Spleen (tissue), 11 donors: ENCODE data around the gene TUBGCP2. TPM values are rescaled to one million over a fixed set of nuclear protein-coding genes. Genes with fewer than 3 reads are reported as not detected.

Experiments used
- DNase-seq: peaks from one replicate; pipeline ENCODE4 v3.0.0-alpha.2; 2020
- H3K27ac ChIP-seq, 8 donors: fragments of 200-600 bp; sonication (generic) in 7 of 8; 1 replicate in 4 of 8; 2 replicates in 4 of 8; pipeline versions ENCODE4 v1.5.0 to v1.8.0; 2016 to 2021; ENCODE audit warnings: inconsistent platforms in 4 of 8, mild to moderate bottlenecking in 4 of 8, moderate library complexity in 1 of 8
- H3K27me3 ChIP-seq, 7 donors: fragments of 200-600 bp; sonication (generic) in 6 of 7; replicated peaks in 1 of 7; 1 replicate in 4 of 7; 2 replicates in 3 of 7; pipeline versions ENCODE4 v1.5.0 to v1.8.0; 2016 to 2021; ENCODE audit warnings: inconsistent platforms in 3 of 7, mild to moderate bottlenecking in 1 of 7
- H3K36me3 ChIP-seq, 6 donors: fragments of 200-600 bp; sonication (generic) in 5 of 6; 1 replicate in 4 of 6; 2 replicates in 2 of 6; pipeline versions ENCODE4 v1.5.0 to v1.8.0; 2016 to 2021; ENCODE audit warnings: inconsistent platforms in 2 of 6
- H3K4me1 ChIP-seq, 6 donors: fragments of 200-600 bp; sonication (generic) in 5 of 6; 1 replicate in 3 of 6; 2 replicates in 3 of 6; pipeline versions ENCODE4 v1.5.0 to v1.8.0; 2016 to 2021; ENCODE audit warnings: inconsistent platforms in 3 of 6
- H3K4me3 ChIP-seq, 8 donors: fragments of 200-600 bp; sonication (generic) in 7 of 8; 1 replicate in 4 of 8; 2 replicates in 4 of 8; pipeline versions ENCODE4 v1.5.0 to v1.8.0; 2016 to 2021; ENCODE audit warnings: inconsistent platforms in 4 of 8, mild to moderate bottlenecking in 4 of 8, moderate library complexity in 2 of 8
- H3K9me3 ChIP-seq, 8 donors: fragments of 200-600 bp; sonication (generic) in 7 of 8; 1 replicate in 4 of 8; 2 replicates in 4 of 8; pipeline versions ENCODE4 v1.5.0 to v1.8.0; 2016 to 2021; ENCODE audit warnings: inconsistent platforms in 4 of 8
- CTCF ChIP-seq, 11 experiments: fragments of 200-600 bp in 7 of 11; fragments of 450-650 bp in 4 of 11; sonication (generic) in 4 of 11; IDR thresholded peaks in 8 of 11; conservative IDR thresholded peaks in 3 of 11; 1 replicate in 7 of 11; 2 replicates in 4 of 11; pipeline versions ENCODE4 v1.4.0 to v1.8.0; 2016 to 2021; ENCODE audit warnings: antibody characterized with exemption in 11 of 11, inconsistent platforms in 4 of 11, mild to moderate bottlenecking in 1 of 11
- POLR2A ChIP-seq, 3 donors: fragments of 450-650 bp; IDR thresholded peaks; one replicate each; pipeline ENCODE4 v1.5.1; 2017; ENCODE audit warnings: antibody characterized with exemption in 3 of 3, mild to moderate bottlenecking in 1 of 3
- POLR2AphosphoS5 ChIP-seq, 3 donors: sonication (generic); formaldehyde crosslinking; IDR thresholded peaks; one replicate each; pipeline ENCODE4 v1.5.1; 2017; ENCODE audit warnings: antibody characterized with exemption in 3 of 3
- WGBS, 5 donors: extraction: QIAGEN DNeasy Blood & Tissue Kit in 3 of 5; methylation state at CpG; one replicate each; pipeline versions ENCODE4 v1.1.5 to v1.1.7; 2013 to 2018; 5-methylcytosine and 5-hydroxymethylcytosine counted together
- intact Hi-C: fragments of 100-400 bp; cut with DNase I; formaldehyde crosslinking; loops from one replicate; pipeline ENCODE4 v1.15.0; 2023; ENCODE audit warnings: low total_unique reads
- polyA plus RNA-seq, 3 donors: library from polyadenylated mRNA; stranded (reverse); fragments of 200-250 nt; gene quantifications; one replicate each; pipeline ENCODE4 v1.2.1, GENCODE V29; 2013
- total RNA-seq, 7 donors: library from RNA; depleted of rRNA in 3 of 7; stranded (reverse); fragments of >200 nt in 3 of 7; fragmentation: NEBNext Ultra II Directional in 4 of 7; extraction: Animal tissue kit (Norgen Biotek cat#: 25700) in 4 of 7; gene quantifications; one replicate each; pipeline versions ENCODE4 v1.1.0 to v1.2.1, GENCODE V29; 2016 to 2021
- donor health status: healthy with polysubstance abuse.
- donor health status: DM: no; HTN: no; CAD: no; lungs with moderate emphysema.
- donor health status: DM: no; HTN: no; CAD: no.
- donor health status: Bipolar disorder and iron deficiency.
- donor health status: healthy.
- donor health status: DM: no; HTN: no; CAD: no.
- donor health status: DM: yes; HTN: yes; CAD: no.

The TUBGCP2 gene
- total and polyA plus RNA-seq, 10 donors: 40.2 to 201 (median 57.6) TPM

DNA sequence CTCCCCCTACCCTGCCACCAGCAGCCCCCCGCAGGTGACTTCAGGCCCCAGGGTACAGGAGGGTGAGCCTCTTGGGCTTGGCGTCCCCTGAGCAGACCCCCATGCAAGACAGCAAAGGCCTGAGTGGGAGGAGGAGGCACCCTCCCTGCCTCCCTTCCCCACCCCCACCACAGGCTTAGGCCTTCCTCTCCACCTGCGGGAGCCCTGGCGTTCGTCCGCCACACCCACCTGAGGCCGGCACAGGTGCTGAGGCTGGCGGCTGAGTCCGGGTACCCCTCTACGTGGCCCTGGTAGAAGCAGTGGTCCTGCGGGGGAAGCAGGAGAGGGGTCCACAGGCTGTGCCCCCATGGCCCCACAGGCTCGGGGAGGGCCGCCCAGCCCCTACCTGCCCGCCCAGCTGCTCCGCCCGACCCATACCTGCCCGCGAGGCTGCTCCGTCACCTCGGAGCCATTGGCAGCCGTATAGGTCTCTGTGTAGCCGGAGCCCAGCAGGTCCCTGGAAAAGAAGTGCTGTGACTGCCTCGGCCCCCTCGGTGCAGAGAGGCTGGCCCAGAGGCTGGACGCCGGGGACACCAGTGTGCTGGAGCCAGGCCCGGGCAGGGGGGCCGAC is 35.0 kb downstream of the TUBGCP2 start:
- DNase-seq: peak; percentile 83
- H3K9me3 ChIP-seq: no peaks in the 10 kb centered on the region
- peaks cover 13 to 60% (median 47%) of the 10 kb centered on the region in 6 donors for H3K4me1 ChIP-seq
- no peak overlapping the region for H3K4me3 ChIP-seq
- peak in 1 of 3 donors; percentile 22 for TF ChIP-seq POLR2AphosphoS5 (IDR thresholded peaks at IDR 0.05)
- no peak for TF ChIP-seq POLR2A (IDR thresholded peaks at IDR 0.05)
- TF ChIP-seq CTCF (IDR thresholded peaks at IDR 0.05 in 8 of 11, conservative IDR thresholded peaks at IDR 0.05 in 3 of 11): no peak
- intact Hi-C loops: no loop called here
- peaks cover 0 to 56% (median 51%) of the 10 kb centered on the region in 6 donors for H3K36me3 ChIP-seq
- H3K27ac ChIP-seq: peak overlapping the region in 2 of 8 donors; percentile 96 to 98
- WGBS, 5 donors: 88 to 94% (median 91%) methylated on average over 19 to 28 of the region's 28 CpGs
- H3K27me3 ChIP-seq: peaks cover 0 to 32% (median 7%) of the 10 kb centered on the region in 7 donors

GRCh38 chr10:133272964-133273420 is 35.7 kb downstream of the TUBGCP2 start:
- TF ChIP-seq POLR2AphosphoS5 (IDR thresholded peaks at IDR 0.05) (peak in 1 of 3 donors; percentile 6), CTCF (IDR thresholded peaks at IDR 0.05 in 8 of 11, conservative IDR thresholded peaks at IDR 0.05 in 3 of 11) (no peak)
- intact Hi-C loops: no loop called here
- peaks cover 8 to 53% (median 41%) of the 10 kb centered on the region in 6 donors for H3K4me1 ChIP-seq
- DNase-seq: peak; percentile 80
- no peak overlapping the region for H3K27ac ChIP-seq
- H3K4me3 ChIP-seq: no peak overlapping the region
- H3K9me3 ChIP-seq: no peaks in the 10 kb centered on the region
- H3K36me3 ChIP-seq: peaks cover 0 to 61% (median 57%) of the 10 kb centered on the region in 6 donors
- WGBS, 5 donors: 90 to 95% (median 92%) methylated on average over 17 to 25 of the region's 25 CpGs
- H3K27me3 ChIP-seq: peaks cover 0 to 32% (median 7%) of the 10 kb centered on the region in 7 donors

GRCh38 chr10:133272301-133272963 is 36.2 kb downstream of the TUBGCP2 start:
- H3K27ac ChIP-seq: no peak overlapping the region
- H3K27me3 ChIP-seq: peaks cover 0 to 30% (median 7%) of the 10 kb centered on the region in 7 donors
- WGBS, 5 donors: 80 to 91% (median 88%) methylated on average over 24 to 29 of the region's 29 CpGs
- TF ChIP-seq POLR2AphosphoS5 (IDR thresholded peaks at IDR 0.05): no peak
- no peak for TF ChIP-seq CTCF (IDR thresholded peaks at IDR 0.05 in 8 of 11, conservative IDR thresholded peaks at IDR 0.05 in 3 of 11)
- no peak for TF ChIP-seq POLR2A (IDR thresholded peaks at IDR 0.05)
- intact Hi-C loops: no loop called here
- H3K36me3 ChIP-seq: peaks cover 0 to 67% (median 62%) of the 10 kb centered on the region in 6 donors
- no peak overlapping the region for H3K4me3 ChIP-seq
- H3K9me3 ChIP-seq: no peaks in the 10 kb centered on the region
- peaks cover 5 to 48% (median 35%) of the 10 kb centered on the region in 6 donors for H3K4me1 ChIP-seq
- peak; percentile 78 for DNase-seq
